MM.1S (cell line): ENCODE data around the gene ZBTB7B.

Source experiments
- DNase-seq: peaks from one replicate; pipeline ENCODE4 v3.0.0-alpha.2; 2015
- H2AFZ ChIP-seq: fragments of 300-600 bp; sonication (generic); 2 replicates; pipeline ENCODE4 v1.6.0; 2016; ENCODE audit warnings: antibody characterized with exemption, low read length
- H3F3A ChIP-seq: fragments of 300-600 bp; sonication (generic); 2 replicates; pipeline ENCODE4 v1.6.1; 2016; ENCODE audit warnings: mild to moderate bottlenecking, antibody characterized with exemption, low read length, moderate library complexity, mixed read lengths; ENCODE audit not compliant: insufficient read depth
- H3K27ac ChIP-seq: fragments of 300-600 bp; sonication (generic); 2 replicates; pipeline ENCODE4 v1.5.1; 2016; ENCODE audit warnings: mild to moderate bottlenecking, low read length
- H3K27me3 ChIP-seq: fragments of 300-600 bp; sonication (generic); replicated peaks from 2 replicates; pipeline ENCODE4 v1.6.0; 2016; ENCODE audit warnings: low read length; ENCODE audit not compliant: insufficient read depth
- H3K36me3 ChIP-seq: fragments of 300-600 bp; sonication (generic); replicated peaks from 2 replicates; pipeline ENCODE4 v1.6.1; 2016; ENCODE audit warnings: mild to moderate bottlenecking, low read length, mixed read lengths; ENCODE audit not compliant: insufficient read depth
- H3K4me1 ChIP-seq: fragments of 300-600 bp; sonication (generic); 2 replicates; pipeline ENCODE4 v1.6.1; 2016; ENCODE audit warnings: low read length, mixed read lengths
- H3K4me2 ChIP-seq: fragments of 300-600 bp; sonication (generic); 2 replicates; pipeline ENCODE4 v1.6.0; 2016; ENCODE audit warnings: low read depth, low read length
- H3K4me3 ChIP-seq: fragments of 300-600 bp; sonication (generic); 2 replicates; pipeline ENCODE4 v1.5.1; 2016; ENCODE audit warnings: low read length, mixed read lengths
- H3K79me2 ChIP-seq: fragments of 300-600 bp; sonication (generic); 2 replicates; pipeline ENCODE4 v1.6.1; 2016; ENCODE audit warnings: mixed run types, low read length, mixed read lengths
- H3K9ac ChIP-seq: fragments of 300-600 bp; sonication (generic); 2 replicates; pipeline ENCODE4 v1.6.1; 2016; ENCODE audit warnings: low read length, mixed read lengths
- H3K9me2 ChIP-seq: fragments of 300-600 bp; sonication (generic); replicated peaks from 2 replicates; pipeline ENCODE4 v1.6.1; 2016; ENCODE audit warnings: mild to moderate bottlenecking, low read length, mixed read lengths; ENCODE audit not compliant: insufficient read depth
- H3K9me3 ChIP-seq: fragments of 300-600 bp; sonication (generic); replicated peaks from 2 replicates; pipeline ENCODE4 v1.6.1; 2016; ENCODE audit warnings: mild to moderate bottlenecking, low read length, mixed read lengths; ENCODE audit not compliant: insufficient read depth
- H4K20me1 ChIP-seq: fragments of 300-600 bp; sonication (generic); 2 replicates; pipeline ENCODE4 v1.6.1; 2016; ENCODE audit warnings: mild to moderate bottlenecking, low read length, moderate library complexity, mixed read lengths; ENCODE audit not compliant: insufficient read depth
- CTCF ChIP-seq: fragments of 300-600 bp; sonication (generic); IDR thresholded peaks from 2 replicates; pipeline ENCODE4 v1.5.1; 2016; ENCODE audit warnings: antibody characterized with exemption, low read length, mixed read lengths
- EZH2 ChIP-seq: fragments of 300-600 bp; sonication (generic); optimal IDR thresholded peaks from 2 replicates; pipeline ENCODE3; 2017; ENCODE audit warnings: low read depth, mild to moderate bottlenecking, antibody characterized with exemption, low read length, mixed read lengths
- EZH2phosphoT487 ChIP-seq: fragments of 300-600 bp; sonication (generic); IDR thresholded peaks from 2 replicates; pipeline ENCODE4 v1.6.1; 2018; ENCODE audit warnings: antibody characterized with exemption, low read length

The ZBTB7B gene

GRCh38 chr1:155011004-155011416 is 8.4 kb downstream of the ZBTB7B start:
- DNase-seq, result no peak
- Histone ChIP-seq H3K79me2 (peaks cover 64% of the 10 kb centered on the region), H3K27ac (no peak overlapping the region), H3K9me3 (no peaks in the 10 kb centered on the region), H3K9me2 (no peaks in the 10 kb centered on the region), H2AFZ (no peak overlapping the region), H3K4me1 (peaks cover 15% of the 10 kb centered on the region), H3K27me3 (no peaks in the 10 kb centered on the region), H4K20me1 (no peaks in the 10 kb centered on the region), H3K36me3 (no peaks in the 10 kb centered on the region; the same call in 1 of the 2 replicates), H3K4me3 (no peak overlapping the region), H3K4me2 (no peak overlapping the region), H3K9ac (no peak overlapping the region), H3F3A (peaks cover 19% of the 10 kb centered on the region)
- TF ChIP-seq CTCF (no peak), EZH2 (no peak), EZH2phosphoT487 (no peak)

- Histone ChIP-seq H3K4me1 (peaks cover 15% of the 10 kb centered on the region), H3K4me3 (no peak overlapping the region), H3K36me3 (no peaks in the 10 kb centered on the region; the same call in 1 of the 2 replicates), H3K27me3 (no peaks in the 10 kb centered on the region), H3K79me2 (peaks cover 59% of the 10 kb centered on the region), H3K9me3 (no peaks in the 10 kb centered on the region), H3K4me2 (no peak overlapping the region), H3K27ac (no peak overlapping the region), H4K20me1 (no peaks in the 10 kb centered on the region), H3K9me2 (no peaks in the 10 kb centered on the region), H3F3A (peaks cover 20% of the 10 kb centered on the region), H3K9ac (no peak overlapping the region), H2AFZ (no peak overlapping the region)
- TF ChIP-seq CTCF (no peak), EZH2 (no peak), EZH2phosphoT487 (no peak)
- DNase-seq, result no peak
Measured at GRCh38 chr1:155011437-155012025, 8.9 kb downstream of the ZBTB7B start.

GRCh38 chr1:155012026-155012546 is 9.5 kb downstream of the ZBTB7B start:
- no peak overlapping the region for H3K9ac ChIP-seq
- H3K27me3 ChIP-seq, result no peaks in the 10 kb centered on the region
- H3K27ac ChIP-seq, result no peak overlapping the region
- no peaks in the 10 kb centered on the region for H4K20me1 ChIP-seq
- H3K4me3 ChIP-seq, result no peak overlapping the region
- H3F3A ChIP-seq, result peaks cover 26% of the 10 kb centered on the region
- TF ChIP-seq CTCF (no peak), EZH2phosphoT487 (no peak), EZH2 (no peak)
- no peaks in the 10 kb centered on the region for H3K9me3 ChIP-seq
- no peak overlapping the region for H3K4me2 ChIP-seq
- H3K79me2 ChIP-seq, result peaks cover 53% of the 10 kb centered on the region
- no peak for DNase-seq
- H3K4me1 ChIP-seq, result peaks cover 21% of the 10 kb centered on the region
- no peaks in the 10 kb centered on the region; the same call in 1 of the 2 replicates for H3K36me3 ChIP-seq
- H2AFZ ChIP-seq, result no peak overlapping the region
- no peaks in the 10 kb centered on the region for H3K9me2 ChIP-seq
